ENCODE measurements around the gene MARVELD1. TPM values are rescaled to one million over a fixed set of nuclear protein-coding genes. Genes with fewer than 3 reads are reported as not detected.

MARVELD1 gene
- total RNA-seq, 2 donors from 2014 or later: 4.3 to 6.5 TPM

GRCh38 chr10:97748116-97748515, 34.6 kb downstream of the MARVELD1 start:
- H3K9me3 ChIP-seq: no peaks in the 10 kb centered on the region
- H3K27me3 ChIP-seq: no peaks in the 10 kb centered on the region
- peaks cover 9 to 39% of the 10 kb centered on the region in 2 donors for H3K36me3 ChIP-seq (replicated peaks in 1 of 2; ENCODE audit: insufficient read depth in 1 of 2, low read depth in 2 of 2)
- intact Hi-C loops (cut with DNase I): no loop called here
- H3K4me3 ChIP-seq: no peak overlapping the region
- peaks cover 6% of the 10 kb centered on the region for H3K4me1 ChIP-seq
- WGBS, 2 donors: 80 to 88% methylated on average over 10 of the region's 10 CpGs
- DNase-seq (no peak), ATAC-seq (no peak)
- no peak overlapping the region for H3K27ac ChIP-seq
- TF ChIP-seq POLR2A (IDR thresholded peaks at IDR 0.05) (no peak), CTCF (IDR thresholded peaks at IDR 0.05) (no peak)

DNA sequence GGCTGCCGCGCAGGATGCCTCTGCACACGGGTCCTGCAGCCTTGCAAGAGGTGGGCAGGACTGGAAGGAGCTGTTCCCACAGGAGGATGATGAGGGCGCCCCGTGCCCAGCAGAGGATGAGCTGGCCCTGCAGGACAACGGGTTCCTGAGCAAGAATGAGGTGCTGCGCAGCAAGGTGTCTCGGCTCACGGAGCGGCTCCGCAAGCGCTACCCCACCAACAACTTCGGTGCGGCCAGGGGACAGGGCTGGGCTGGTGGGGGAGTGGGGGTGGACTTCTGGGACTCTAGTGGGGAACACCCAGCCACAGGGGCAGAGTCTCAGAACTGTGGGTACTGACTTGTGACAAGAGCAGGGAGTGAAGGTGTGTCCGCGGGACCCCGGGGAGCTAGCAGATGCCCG, 39.4 kb downstream of the MARVELD1 start:
- intact Hi-C loops (cut with DNase I): no loop called here
- ATAC-seq (no peak), DNase-seq (no peak)
- Histone ChIP-seq H3K27me3 (no peaks in the 10 kb centered on the region), H3K36me3 (replicated peaks in 1 of 2; ENCODE audit: insufficient read depth in 1 of 2, low read depth in 2 of 2) (peaks cover 9 to 51% of the 10 kb centered on the region in 2 donors), H3K4me1 (no peaks in the 10 kb centered on the region), H3K4me3 (no peak overlapping the region), H3K27ac (no peak overlapping the region), H3K9me3 (no peaks in the 10 kb centered on the region)
- WGBS, 2 donors: 88 to 95% methylated on average over 17 to 18 of the region's 18 CpGs
- TF ChIP-seq CTCF (IDR thresholded peaks at IDR 0.05): no peak
- TF ChIP-seq POLR2A (IDR thresholded peaks at IDR 0.05): no peak

GRCh38 chr10:97754726-97755125, 41.2 kb downstream of the MARVELD1 start:
- no peak for DNase-seq
- H3K36me3 ChIP-seq (replicated peaks in 1 of 2; ENCODE audit: insufficient read depth in 1 of 2, low read depth in 2 of 2): peaks cover 9 to 43% of the 10 kb centered on the region in 2 donors
- H3K4me3 ChIP-seq: no peak overlapping the region
- H3K27me3 ChIP-seq: no peaks in the 10 kb centered on the region
- no peak for TF ChIP-seq CTCF (IDR thresholded peaks at IDR 0.05)
- TF ChIP-seq POLR2A (IDR thresholded peaks at IDR 0.05): no peak
- intact Hi-C loops (cut with DNase I): loop anchor here (5.0 kb wide), 1 partner anchor 113 kb away; no protein-coding TSS in a partner anchor
- no peak for ATAC-seq
- H3K27ac ChIP-seq: no peak overlapping the region
- peaks cover 3% of the 10 kb centered on the region for H3K4me1 ChIP-seq
- H3K9me3 ChIP-seq: no peaks in the 10 kb centered on the region
- 48 to 97% methylated on average over 4 of the region's 4 CpGs for WGBS, 2 donors

DNA sequence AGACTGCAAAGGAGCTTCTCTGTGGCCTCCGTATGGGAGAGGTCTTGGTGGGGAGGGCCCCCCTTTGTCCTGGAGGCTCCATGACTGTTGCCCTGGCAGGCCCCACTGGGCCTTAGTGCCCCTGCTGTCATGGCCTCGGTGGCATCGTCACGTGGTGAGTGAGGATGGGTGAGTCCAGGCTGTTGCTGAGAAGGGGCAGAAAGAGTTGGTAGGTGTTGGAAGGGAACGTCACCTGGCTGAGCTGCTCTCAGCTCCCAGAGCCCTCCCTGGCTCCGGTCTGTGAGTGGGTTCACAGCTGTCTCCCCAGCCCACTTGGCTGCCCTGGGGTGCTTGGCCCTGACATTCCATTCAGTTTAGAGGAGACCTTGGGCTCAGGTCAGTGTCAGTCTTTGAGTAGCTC, 42.2 kb downstream of the MARVELD1 start:
- H3K27me3 ChIP-seq: no peaks in the 10 kb centered on the region
- DNase-seq (no peak), ATAC-seq (no peak)
- H3K4me3 ChIP-seq: no peak overlapping the region
- H3K36me3 ChIP-seq (replicated peaks in 1 of 2; ENCODE audit: insufficient read depth in 1 of 2, low read depth in 2 of 2): peaks cover 3 to 37% of the 10 kb centered on the region in 2 donors
- H3K27ac ChIP-seq: no peak overlapping the region
- 80 to 97% methylated on average over 1 to 6 of the region's 6 CpGs for WGBS, 2 donors
- peaks cover 10% of the 10 kb centered on the region for H3K4me1 ChIP-seq
- intact Hi-C loops (cut with DNase I): loop anchor here (5.0 kb wide), 1 partner anchor 112 kb away; no protein-coding TSS in a partner anchor
- no peak for TF ChIP-seq POLR2A (IDR thresholded peaks at IDR 0.05)
- TF ChIP-seq CTCF (IDR thresholded peaks at IDR 0.05): no peak
- no peaks in the 10 kb centered on the region for H3K9me3 ChIP-seq

- TF ChIP-seq CTCF (IDR thresholded peaks at IDR 0.05): no peak
- TF ChIP-seq POLR2A (IDR thresholded peaks at IDR 0.05): no peak
- intact Hi-C loops (cut with DNase I): loop anchor here (5.0 kb wide), 1 partner anchor 110 kb away; no protein-coding TSS in a partner anchor
- DNase-seq: no peak
- ATAC-seq: no peak
- H3K4me3 ChIP-seq: no peak overlapping the region
- no peaks in the 10 kb centered on the region for H3K27me3 ChIP-seq
- peaks cover 17% of the 10 kb centered on the region for H3K4me1 ChIP-seq
- peaks cover 3 to 28% of the 10 kb centered on the region in 2 donors for H3K36me3 ChIP-seq (replicated peaks in 1 of 2; ENCODE audit: insufficient read depth in 1 of 2, low read depth in 2 of 2)
- no peaks in the 10 kb centered on the region for H3K9me3 ChIP-seq
- no peak overlapping the region for H3K27ac ChIP-seq
- 78 to 86% methylated on average over 4 to 5 of the region's 6 CpGs for WGBS, 2 donors
Measured at GRCh38 chr10:97757471-97757870, 43.9 kb downstream of the MARVELD1 start.

Measured in body of pancreas (tissue), 4 donors.